Stimulated activated CD4-positive, alpha-beta T cell treated with anti-CD3 and anti-CD28 coated beads, Interleukin-1b, Interleukin-23, amount 100 ng/mL, for 4 hours (primary cell): ENCODE measurements around the gene VPS8.

Source experiments
- DNase-seq, 2 donors: peaks; one replicate each; pipeline ENCODE4 v3.0.0-alpha.2; 2020; ENCODE audit warnings: low read depth in 2 of 2

The VPS8 gene

GRCh38 chr3:184784731-184785500 lies 27.1 kb upstream of the VPS8 start:
- DNase-seq = no peak

GRCh38 chr3:184785890-184786279 lies 26.1 kb upstream of the VPS8 start:
- DNase-seq = no peak

GRCh38 chr3:184786280-184786941 lies 25.6 kb upstream of the VPS8 start:
- DNase-seq = no peak

DNA sequence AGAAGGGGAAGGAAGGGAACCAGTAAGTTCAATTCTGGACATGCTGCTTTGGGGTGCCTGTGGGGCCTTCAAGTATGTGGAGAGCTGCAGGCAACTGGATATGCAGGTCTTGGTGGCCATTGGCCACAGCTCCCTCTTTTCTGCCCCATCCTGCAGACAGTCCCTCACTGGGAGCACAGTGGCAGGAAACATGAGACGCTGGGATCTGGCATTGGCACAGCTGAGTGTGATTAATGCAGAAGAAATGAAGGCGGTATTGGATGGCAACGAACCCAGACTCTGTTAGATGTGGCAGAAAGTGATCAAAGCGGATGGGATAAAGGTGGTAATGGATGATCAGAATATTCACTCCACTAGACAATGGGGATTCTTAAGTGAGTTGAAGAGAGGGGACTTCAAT lies 23.2 kb upstream of the VPS8 start:
- no peak for DNase-seq

DNA sequence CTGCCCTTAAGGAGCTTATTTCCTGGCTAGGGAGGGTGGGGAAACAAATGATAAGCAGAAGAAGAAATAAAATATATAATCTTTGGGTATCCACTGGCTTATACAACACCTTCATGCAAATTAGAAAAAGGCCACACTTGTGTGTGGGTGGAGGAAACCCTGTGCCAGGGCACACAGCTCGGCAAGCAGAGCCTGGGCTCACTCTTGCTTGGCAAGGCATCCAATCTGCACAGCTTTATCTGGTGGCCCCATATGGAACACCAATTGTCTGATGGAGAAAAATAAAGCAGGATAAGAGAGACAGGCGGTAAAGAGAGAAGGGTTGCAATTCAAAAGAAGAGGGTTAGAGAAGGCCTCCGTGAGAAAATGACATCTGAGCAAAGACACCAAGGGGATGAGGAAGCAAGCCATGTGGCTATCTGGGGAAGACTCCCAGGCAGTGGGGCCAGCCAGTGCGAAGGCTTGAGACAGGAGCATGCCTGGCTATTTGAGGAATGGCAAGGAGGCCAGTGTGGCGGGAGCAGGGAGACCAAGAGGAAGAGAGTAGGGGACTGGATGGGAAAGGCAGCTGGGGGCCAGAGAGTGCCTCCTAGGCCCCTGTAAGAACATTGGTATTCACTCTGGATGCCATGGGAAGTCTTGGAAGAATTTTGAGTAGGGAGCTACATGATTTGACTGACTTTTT lies 22.5 kb upstream of the VPS8 start:
- no peak for DNase-seq

- no peak for DNase-seq
These were observed 20.8 kb upstream of the VPS8 start for GRCh38 chr3:184791171-184791570.

GRCh38 chr3:184795522-184796190 lies 16.3 kb upstream of the VPS8 start:
- no peak for DNase-seq

- no peak for DNase-seq
These were observed 15.4 kb upstream of the VPS8 start for GRCh38 chr3:184796551-184796950.

DNA sequence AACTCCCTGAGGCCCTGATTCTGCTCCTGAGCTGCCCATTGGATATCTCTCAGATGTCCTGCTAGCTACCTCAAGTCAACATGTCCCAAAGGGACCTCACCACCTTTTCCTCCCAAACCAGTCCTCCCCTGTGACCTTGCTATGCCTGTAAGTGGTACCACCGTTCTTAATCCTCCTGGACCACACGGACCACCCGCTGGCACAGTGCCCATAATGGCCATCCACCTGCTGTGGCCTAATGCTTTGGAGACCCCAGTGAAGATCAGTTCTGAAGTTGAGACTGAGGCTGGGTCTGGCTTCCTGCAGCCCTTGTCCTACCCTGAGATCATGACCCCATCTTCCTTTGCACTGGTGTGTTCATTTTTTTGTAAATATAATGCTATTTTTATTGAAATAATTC lies 15.0 kb upstream of the VPS8 start:
- no peak for DNase-seq

- no peak for DNase-seq
These were observed 13.8 kb upstream of the VPS8 start for GRCh38 chr3:184798120-184798519.

DNA sequence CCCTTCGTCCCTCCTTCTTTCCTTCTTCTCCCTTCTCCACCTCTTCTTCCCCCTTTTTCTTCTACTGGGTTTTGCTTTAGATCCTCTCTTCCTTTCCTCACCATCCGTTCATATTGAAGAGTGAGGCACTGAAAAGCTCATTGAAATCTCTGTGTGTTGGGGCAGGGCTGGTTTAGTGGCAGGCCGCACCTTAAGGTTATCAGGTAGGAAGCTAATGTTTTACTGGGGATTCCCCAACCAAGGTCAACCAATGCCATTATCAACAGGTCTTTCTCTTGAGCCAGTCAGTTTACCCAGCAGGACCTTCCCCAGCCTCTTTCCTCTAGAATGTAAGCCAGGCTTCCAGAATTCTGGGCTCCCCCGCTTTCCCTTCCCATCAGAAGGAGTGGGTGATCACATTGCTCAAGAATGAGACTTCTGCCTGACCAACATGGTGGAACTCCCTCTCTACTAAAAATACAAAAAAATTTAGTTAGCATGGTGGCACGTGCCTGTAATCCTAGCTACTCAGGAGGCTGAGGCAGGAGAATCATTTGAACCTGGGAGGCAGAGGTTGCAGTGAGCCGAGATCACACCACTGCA lies 11.5 kb upstream of the VPS8 start:
- DNase-seq = no peak

- DNase-seq = no peak
These were observed 10.7 kb upstream of the VPS8 start for GRCh38 chr3:184801241-184801785.

DNA sequence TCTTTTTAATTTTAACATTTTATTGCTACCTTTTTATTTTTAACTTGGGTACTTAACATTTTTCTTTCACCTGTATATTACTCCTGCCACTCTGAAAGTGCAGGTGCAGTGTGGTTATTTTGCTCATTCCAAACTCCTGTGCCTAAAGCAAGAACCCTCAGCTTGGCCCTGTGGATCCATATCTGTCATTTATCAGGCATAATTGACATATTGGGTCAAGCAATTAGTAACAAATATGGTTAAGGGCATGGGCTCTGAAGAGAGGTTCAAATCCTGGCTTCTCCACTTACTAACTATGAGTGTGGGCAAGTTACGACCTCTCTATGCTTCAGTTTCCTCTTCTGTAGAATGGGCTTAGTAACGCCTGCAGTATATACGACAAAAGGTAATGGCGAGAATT lies 9.8 kb upstream of the VPS8 start:
- no peak for DNase-seq

DNA sequence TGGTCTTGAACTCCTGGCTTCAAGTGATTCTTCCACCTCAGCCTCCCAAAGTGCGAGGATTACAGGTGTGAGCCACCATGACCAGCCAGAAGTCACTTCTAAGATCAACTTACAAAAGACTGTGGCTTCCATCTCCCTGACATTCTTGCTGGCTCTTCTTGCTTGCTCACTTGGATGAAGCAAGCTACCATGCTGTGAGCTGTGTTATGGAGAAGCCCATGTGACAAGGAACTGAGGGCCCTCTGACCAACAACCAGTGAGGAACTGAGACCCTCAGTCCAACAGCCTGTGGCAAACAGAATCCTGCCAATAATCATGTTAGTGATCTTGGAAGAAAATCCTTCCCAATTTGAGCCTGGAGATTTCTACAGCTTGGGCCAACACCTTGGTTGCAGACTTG lies 7.2 kb upstream of the VPS8 start:
- DNase-seq = no peak

DNA sequence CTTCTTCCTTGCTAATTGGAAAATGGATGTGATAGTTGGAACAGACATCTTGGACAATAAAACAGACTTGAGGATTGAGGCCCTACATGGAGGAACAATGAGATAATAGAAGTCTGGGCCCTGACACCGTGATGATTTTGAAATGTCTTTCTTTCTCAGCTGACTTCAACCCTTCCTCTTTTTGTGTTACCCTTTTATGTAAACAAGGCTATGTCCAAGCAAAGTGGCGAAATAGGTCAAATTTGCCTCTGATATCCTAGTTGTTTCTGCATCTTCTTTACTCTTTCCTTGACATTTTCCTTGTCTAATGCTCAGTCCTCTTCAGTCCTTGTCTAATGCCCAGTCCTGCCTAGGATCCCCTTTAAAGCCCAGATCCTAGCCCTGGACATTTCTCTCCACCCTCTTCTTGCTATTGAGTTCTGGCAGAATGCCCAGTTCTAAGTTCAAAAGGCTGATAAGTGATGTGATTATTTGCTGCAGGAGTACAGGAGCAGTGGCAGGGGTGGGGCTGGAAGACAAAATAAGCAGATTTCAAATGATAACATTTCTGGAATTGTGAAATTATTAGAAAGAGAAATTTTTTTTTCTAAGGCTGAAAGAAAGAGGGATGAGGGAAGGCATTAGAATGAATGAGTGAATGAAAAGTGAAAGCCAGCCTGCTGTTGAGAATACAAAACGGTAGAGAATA lies 6.5 kb upstream of the VPS8 start:
- DNase-seq = no peak

DNA sequence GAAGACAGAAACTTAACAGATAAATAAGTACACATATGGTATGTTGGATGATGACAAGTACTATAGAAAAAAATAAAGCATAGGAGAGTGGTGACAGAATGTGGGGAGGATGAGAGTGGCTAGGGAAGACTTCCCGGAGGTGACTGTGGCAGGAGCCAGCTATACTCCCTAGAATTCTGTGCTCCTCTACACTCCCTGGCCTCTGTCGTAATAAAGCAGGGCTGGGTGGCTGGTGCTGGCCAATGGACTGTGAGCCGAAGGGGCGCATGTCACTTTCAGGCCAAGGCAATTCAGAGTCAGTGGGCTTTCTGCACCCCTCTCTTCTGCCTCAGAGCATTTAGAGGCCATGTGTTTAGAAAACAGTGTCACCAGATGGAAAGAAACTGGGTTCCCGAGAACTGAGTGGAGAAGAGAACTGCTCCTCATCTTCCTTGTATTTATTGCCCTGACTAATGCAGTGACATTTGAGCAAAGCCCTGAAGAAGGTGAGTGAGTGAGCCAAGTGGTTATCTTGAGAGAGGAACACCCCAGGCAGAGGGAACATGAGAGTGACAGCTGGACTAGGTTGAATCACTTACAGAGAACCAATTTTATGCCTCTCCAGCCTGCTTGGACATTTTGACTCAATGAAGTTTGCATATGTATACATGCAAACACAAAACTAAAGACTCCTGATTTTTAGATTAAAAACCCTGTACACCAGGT lies 5.2 kb upstream of the VPS8 start:
- DNase-seq = no peak

DNA sequence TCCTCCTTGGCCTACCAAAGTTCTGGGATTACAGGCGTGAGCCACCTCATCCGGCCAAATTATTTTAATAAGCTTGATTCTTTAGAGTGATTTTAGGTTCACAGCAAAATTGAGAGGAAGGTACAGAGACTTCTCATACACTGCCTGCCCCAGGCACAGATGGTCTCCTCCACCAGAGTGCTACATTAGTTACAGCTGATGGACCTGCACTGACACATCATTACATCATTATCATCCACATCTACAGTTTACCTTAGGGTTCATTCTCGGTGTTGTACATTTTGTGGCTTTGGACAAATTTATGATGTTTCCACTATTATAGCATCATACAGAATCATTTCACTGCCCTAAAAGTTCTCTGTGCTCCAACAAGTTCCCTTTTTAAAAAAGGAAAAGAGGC lies 4.4 kb upstream of the VPS8 start:
- DNase-seq = no peak

- no peak for DNase-seq
These were observed 3.9 kb upstream of the VPS8 start for GRCh38 chr3:184808021-184808420.

DNA sequence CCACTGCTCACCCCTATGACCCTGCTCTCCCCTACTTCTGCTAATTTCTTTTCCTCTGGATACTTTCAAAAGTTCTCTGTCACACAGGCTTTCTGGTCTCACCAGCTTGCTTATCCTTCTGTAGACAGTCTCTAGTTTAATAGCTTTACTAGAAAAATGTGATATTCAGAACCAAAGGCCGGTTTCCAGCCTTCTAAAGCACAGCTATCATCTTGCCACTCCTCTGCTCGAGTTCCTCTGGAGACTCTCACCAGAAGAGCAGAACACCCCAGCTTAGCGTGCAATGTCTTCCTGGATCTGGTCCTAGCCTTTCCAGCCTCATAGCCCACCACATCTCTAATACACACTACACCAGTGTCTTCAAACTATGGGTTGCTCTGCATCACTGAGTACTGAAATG lies 1.8 kb upstream of the VPS8 start:
- no peak for DNase-seq

GRCh38 chr3:184811034-184811433 lies 932 bp upstream of the VPS8 start:
- no peak for DNase-seq

- no peak for DNase-seq
These were observed 335 bp upstream of the VPS8 start for GRCh38 chr3:184811663-184811998.
